Activated naive CD8-positive, alpha-beta T cell treated with anti-CD3 and anti-CD28 coated beads, Interleukin-2, amount 50 U/mL, for 16 hours (primary cell): Measurements from ENCODE around the gene GGTLC2.
"Not testable (repeated sequence)": the region's sequence is repeated elsewhere in the genome, so short reads cannot be mapped to it uniquely, and the experiment has no call there.

Experiments
- DNase-seq: peaks from one replicate; pipeline ENCODE4 v3.0.0-alpha.2; 2020; ENCODE audit warnings: low read depth, low spot score

Gene GGTLC2

DNA sequence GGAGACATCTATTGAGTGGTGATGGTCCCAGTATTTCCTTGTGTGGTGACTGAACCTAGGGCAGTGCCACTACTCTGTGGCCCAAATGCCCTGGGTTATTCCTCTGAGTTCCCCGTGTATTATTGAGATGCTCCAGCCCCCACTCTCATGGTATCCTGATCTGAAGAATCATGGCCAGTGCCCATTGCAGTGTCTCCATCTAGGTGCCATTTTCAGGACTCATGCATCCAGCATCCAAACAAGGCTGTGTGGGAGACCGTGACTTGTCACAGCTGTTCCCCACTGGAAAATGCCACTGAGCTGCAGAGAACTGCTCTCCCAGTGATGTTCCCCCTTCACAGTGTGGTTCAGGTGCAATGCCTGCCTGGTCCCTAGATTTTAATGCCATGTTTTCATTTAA lies 24.7 kb downstream of the GGTLC2 start:
- no peak for DNase-seq

DNA sequence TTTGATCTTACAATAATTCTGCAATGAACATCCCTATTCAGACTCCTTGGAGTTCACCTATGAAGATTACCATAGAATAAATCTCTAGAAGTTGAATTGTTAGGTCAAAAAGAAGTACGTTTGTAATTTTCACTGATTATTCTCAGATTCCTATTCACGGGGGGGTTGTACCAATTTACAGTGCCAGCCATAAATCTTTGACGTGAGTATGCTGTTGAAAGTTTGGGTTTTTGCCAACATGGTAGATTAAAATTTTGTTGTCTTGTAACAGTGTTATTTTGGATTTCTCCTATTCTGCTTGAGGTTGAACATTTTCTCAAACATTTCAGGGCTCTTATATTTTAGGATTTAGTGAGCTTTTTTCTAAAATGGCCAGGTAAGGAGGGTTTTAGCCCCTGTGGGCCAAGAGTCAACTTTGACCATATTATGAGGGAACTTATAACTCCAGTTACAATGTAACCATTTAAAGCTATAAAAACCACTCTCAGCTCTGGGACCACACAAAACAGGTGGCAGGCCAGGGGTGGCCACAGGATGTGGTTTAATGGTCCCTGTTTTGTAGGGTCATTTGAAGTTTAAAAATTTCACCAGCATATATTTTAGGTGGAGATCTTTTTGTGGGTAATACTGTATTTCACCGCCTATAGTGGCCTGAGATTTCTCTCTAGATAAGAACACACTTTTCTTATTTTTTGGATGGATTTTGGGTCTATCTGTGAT lies 25.8 kb downstream of the GGTLC2 start:
- DNase-seq = no peak

DNA sequence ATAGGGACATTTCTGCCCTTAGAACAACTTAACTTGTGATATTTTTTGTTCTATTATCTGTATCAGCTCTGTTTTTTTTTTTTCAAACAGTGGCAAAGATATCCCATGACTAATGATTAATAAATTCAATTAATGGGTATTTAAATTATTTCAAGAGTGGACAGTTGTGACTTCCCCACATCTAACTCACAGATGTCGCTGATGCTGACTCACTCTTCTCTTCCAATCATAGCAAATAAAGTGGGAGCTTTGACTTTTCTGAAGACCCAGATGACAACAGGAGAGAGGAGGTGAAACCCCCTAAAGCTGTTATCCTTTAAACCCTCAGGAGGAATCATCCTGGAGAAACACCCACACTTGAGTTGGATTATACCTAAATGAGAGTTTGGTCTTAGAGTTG lies 27.1 kb downstream of the GGTLC2 start:
- DNase-seq = no peak

DNA sequence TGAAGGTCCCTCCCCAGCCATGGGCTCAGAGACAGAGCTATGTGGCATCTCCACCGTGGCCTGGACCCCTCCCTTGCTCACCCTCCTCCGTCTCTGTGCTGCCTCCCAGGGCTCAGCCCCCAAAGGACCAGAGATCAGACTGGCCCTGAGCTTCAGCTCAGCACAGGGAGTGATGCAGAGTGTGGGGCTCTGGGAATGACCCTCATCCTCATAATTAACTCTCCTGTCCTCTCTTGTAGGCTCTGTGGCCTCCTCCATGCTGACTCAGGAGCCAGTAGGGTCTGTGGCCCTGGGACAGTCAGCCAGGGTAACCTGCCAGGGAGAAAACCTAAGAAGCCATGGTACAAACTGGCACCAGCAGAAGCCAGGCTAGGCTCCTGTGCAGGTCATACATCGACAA lies 28.7 kb downstream of the GGTLC2 start:
- no peak for DNase-seq

DNA sequence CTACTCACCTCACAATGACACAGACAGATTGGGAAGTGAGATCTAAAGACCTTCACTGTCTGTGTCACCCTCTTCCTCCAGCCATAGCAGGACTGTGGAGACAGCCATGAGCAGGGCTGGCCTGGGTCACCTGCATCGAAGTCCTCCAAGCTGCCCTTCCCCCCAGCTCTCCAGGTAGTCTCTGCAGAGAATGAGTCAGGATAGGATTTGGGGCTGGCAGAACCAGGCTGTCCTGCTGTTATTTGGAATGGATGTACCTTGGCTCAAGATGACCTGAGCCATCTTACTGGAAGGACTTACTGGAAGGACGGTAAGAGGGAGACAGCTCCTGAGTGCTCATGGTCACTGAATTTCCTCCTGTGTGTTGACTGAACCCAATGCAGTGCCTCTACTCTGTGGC lies 29.2 kb downstream of the GGTLC2 start:
- DNase-seq = no peak

DNA sequence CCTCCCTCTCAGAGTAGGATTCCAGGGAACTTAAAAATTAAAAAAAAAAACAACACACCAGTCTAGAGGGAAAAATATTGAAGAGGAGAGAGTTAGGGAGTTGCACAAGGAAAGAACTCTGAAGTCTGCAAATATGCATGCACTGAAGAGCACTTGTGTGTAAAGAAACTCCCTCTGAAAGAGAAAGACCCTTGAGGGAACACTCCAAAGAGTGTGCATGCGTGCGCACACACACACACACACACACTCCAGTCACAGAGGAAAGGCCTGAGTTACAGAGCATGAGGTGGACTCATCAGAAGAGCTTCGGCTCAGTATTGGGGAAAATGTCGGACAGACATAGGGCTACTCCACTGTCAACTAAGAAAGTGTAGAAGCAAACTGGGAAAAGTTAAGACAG lies 30.1 kb downstream of the GGTLC2 start:
- DNase-seq = no peak

DNA sequence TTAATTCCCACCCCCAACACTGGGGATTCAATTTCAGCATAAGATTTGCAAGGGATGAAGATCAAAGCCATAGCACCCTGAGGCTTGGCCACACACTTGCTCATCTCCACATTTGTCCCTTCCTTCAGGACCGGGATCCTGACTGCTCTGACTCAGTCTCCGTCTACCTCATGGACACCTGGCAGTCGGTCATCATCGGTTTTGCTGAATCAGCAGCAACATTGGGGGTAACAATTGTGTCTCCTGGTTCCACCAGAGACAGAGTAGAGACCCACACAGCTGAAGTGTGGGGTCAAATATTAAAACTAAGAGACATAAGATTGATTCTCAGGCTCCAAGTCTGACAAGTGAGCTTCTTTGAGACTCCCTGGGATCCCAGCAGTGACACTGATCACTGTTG lies 34.6 kb downstream of the GGTLC2 start:
- DNase-seq = no peak

DNA sequence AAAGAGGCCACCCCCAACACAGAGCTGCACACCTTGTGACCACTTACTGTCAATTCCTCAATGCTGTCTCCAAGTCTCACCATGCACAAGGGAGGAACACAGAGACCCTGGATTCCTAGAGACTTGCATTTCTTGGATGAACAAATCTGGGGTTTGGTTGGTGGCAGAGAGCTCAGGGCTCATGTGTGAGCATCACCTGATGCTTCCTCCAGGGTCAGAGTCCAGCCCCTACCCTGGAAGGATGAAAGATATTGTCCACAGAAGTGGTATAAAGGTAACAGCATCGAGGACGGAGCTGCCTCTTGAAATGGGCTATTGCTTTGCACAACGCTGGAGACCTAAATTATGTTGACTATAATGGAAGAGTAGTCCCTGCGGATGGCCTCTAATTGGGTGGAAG lies 36.0 kb downstream of the GGTLC2 start:
- DNase-seq = no peak

DNA sequence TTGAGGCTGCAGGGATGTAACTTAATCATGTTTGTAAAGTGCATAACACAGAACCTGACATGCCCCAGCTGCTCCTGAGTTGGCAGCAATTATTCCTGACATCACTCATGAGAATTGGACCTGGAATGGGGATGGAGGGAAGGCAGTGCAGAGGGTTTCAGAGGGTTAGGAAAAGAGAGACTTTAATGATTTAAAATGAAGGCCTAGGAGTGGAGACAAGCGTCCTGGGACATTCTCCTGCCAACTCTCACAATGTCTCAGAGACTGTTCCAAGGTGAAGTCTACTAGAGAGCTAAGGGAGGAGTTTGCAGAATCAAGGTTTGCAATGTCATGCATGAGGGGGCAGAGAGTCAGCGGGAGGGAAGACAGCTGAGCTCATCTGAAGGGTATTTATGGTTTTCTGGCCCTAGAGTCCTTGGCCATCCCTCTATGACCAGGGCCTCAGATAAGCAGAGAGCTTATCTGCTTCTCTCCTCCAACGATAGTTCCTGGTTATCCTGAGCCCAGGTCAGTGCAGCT lies 36.9 kb downstream of the GGTLC2 start:
- DNase-seq = no peak

DNA sequence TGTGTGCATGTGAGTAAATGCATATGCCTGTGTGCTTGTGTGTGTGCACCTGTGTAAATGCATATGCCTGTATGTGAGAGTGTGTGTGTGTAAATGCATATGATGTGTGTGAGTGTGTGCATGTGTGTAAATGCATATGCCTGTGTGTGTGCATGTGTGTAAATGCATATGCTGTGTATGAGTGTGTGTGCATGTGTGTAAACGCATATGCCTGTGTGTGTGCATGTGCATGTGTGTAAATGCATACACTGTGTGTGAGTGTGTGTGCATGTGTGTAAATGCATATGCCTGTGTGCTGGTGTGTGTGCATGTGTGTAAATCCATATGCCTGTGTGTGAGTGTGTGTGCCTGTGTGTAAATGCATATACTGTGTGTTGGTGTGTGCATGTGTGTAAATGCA lies 37.8 kb downstream of the GGTLC2 start:
- no peak for DNase-seq

DNA sequence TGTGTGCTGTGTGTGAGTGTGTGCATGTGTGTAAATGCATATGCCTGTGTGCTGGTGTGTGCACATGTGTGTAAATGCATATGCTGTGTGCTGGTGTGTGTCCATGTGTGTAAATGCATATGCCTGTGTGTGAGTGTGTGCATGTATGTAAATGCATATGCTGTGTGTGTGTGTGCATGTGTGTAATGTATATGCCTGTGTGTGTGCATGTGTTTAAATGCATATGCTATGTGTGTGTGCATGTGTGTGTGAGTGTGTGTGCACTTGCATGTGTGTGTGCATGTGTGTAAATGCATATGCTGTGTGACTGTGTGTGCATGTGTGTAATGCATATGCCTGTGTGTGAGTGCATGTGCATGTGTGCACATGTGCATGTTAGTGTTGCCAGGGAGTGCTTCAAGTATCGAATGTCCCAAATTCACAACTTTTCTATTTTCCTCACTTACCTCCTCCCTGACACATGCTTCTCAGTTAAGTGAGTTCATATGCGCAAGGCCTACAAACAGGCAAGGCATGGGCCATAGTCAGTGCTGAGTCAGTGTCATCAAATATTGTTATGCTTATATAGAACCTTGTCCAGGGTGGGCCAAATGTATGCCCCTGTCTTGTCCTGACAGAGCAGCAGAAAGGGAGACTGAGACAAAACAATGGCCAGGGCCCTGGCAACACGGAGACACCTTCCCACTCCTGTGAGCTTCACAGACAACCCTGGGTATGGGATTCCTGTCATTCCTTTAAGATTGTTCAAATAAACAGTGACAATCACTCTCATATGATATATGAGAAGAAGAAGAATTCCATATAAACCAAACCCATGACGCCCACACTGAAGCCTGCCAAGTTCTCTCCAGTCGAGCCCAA lies 38.6 kb downstream of the GGTLC2 start:
- no peak for DNase-seq

DNA sequence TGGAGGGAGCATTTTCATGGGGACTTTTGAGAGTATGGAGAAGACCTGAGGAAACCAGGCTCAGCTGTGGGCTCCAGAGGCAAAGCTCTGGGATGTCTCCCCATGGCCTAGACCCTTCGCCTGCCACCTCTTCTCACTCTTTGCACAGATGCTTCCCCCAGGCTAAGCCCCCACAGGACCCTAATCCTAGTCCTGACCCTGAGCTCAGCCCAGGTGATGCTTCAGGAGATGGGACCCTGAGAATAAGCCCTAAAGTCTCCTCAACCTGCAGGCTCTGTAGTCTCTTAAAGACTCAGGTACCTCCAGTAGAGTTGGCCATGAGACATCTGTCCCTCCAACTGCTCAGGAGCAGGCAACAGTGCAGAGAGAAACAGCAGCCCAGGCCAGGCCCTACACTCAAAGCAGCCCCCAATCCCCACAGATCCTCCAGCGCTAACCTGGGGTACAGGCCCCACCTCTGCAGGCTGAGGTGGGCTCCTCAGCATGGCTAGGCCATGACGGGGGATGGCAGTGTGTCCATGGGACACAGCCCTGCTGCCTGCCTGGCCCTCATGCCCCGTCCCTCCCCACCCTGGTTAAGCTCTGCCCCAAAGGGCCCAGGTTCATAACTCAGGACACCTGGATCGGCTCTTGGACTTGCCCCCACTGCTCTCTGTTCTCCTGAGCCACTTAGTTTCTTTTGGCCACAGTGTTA lies 39.4 kb downstream of the GGTLC2 start:
- DNase-seq = no peak

DNA sequence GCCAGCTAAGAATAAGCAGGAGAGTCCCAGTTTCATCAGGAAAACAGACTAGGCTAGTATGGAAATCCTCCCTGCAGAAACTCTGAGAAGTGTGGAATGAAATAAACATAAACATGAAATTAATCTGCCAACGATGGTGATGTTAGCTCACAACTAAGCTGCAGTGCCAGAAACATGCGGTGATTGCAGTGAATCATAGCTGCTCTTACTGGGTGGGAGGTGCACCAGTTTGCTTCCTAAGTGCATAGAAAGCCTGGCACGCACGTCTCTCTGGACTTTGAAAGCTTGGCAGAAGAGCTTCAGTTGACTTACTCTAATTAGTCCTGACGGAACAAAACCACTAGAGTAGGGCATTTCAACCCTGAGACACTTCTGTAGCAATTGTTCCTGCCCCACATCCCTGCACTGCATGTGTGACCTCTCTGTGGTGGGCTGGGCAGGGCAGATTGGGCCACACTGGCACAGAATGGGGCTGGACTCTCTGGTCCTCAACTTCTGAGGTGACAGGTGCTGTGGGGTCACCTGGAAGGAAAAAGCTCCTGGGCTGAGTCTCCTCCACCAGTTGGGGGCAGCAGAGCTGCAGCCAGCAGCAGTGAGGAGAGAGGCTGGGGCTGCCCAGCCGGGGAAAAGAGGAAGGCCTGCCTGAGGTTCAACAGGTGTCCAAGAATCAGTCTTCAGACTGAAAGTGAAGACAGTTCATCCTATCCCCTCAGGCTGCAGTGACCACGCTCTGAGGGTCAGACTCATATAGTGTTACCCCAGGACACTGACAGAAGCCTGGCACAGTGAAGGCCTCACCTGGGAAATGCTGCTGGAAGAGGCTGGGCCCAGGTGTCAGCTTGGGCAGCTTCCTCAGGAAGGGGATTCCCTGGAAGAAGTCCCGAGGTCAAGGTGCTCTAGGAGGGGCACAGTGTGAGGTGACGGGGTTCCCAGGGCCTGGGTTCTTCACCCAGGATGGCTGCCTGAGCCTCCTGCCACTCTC lies 40.5 kb downstream of the GGTLC2 start:
- no peak for DNase-seq

DNA sequence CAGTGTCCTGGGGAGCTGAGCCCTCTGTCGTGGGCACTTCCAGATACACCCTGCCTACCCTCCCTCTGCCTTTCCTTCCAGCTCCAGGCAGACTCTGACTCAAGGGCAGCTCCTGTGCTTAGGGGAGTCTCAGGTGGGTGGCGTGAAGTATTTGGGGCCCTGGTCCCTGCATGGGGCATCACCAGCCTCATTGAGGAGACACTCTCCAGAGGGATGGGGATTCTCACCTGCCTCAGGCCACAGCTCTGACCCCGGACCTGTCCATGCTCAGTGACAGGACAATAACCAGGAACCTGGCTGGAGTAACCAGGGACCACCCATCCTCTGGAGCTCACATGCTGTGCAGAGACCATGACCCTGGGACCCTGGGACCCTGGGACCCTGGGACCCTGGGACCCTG lies 41.2 kb downstream of the GGTLC2 start:
- no peak for DNase-seq

DNA sequence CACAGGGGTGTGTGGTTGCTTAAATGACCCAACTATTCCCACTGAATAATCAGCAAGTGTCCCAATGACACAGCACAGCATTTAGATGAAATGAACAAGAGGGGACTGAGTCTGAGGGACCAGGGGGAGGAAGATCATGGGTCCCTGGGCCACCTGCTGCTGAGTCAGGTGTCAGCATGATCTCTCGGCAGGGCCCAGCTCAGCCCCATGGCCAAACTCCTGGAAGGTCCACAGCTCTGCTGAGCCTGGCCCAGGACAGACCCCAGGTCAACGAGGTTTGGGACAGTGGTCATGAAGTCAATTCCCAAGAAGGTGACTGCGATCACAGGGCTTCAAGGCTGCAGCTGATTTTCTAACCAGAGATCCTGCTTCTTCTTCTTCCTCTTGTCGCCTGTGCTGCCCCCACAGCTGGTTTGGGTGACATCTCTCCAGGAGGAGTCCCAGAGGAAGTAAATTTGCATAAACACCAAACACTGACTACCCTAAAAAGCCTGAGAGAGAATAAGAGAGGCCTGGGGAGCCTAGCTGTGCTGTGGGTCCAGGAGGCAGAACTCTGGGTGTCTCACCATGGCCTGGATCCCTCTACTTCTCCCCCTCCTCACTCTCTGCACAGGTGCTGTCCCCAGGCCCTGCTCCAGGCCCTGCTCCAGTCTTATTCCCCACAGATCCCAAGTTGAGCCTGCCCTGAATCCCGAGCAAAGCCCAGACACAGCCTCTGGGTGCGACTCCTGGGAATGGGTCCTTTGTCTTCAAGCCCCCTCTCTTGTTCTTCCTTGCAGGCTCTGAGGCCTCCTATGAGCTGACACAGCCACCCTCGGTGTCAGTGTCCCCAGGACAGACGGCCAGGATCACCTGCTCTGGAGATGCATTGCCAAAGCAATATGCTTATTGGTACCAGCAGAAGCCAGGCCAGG lies 42.0 kb downstream of the GGTLC2 start:
- not testable (repeated sequence) for DNase-seq

DNA sequence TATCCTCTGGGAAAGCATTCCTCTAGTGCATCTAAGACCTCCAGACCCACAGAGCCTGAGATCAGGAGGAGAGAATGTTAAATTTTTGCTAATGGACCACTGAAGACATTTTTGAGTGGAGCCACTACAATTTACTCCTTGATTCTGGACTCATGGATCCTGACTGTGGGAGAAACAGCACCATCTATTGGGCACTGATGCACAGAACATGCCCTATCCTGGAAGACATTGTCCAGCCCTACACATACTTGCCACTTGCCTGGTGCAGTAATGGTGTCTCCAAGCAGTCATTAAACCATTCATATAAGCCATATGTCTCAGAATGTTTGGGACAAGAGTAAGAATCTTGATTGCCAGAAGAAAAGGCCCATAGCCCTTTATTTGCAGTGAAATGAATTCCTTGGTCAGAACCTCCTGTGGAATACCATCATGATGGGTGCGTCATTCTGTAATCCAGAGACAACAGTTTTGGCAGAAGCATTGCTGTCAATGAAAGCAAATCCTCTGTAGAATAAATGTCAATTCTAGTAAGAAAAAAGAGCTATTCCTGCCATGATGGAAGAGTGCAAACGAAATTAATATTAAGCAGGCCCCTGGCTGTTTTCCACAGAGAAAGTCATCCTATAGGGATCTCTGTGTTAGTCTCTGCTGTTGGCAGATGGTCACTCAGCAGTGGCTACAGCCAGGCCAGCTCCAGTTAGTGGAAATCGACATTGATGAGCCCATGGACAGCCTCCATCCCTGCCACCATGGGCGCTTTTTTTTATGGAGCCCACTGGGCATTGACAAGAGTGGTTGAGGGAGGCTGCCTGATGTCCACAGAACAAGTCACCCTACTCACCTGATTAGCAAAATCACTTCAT lies 43.5 kb downstream of the GGTLC2 start:
- no peak for DNase-seq

DNA sequence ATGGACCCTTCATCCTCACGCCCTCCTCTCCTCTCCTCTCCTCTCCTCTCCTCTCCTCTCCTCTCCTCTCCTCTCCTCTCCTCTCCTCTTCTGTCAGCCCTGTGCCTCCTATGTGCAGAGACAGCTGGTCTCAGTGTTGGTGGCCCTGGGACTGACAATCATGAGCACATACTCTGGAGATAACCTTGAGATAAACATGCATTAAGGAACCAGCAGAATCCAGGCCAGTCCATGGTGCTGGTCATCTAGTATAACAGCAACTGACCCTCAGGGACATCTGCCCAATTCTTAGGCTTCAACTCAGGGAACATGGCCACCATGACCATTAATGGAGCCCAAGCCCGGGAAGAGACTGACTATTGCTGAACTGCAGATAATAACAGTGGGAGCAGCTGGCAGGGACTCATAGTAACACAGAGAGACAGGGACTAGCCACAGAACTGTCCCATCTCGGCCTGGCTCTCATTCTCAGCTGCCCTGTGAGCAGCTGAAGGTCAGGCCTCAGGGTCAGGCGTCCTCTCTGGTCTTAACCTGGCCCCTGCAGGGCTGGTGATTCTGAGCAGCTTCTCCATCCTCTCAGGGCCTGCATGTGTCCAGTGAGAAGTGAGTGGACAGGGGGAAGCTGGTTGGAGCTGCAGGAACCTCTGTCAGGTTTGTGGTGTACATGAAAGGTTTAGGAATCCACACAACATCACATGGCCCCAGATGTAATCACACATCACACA lies 45.4 kb downstream of the GGTLC2 start:
- no peak for DNase-seq

DNA sequence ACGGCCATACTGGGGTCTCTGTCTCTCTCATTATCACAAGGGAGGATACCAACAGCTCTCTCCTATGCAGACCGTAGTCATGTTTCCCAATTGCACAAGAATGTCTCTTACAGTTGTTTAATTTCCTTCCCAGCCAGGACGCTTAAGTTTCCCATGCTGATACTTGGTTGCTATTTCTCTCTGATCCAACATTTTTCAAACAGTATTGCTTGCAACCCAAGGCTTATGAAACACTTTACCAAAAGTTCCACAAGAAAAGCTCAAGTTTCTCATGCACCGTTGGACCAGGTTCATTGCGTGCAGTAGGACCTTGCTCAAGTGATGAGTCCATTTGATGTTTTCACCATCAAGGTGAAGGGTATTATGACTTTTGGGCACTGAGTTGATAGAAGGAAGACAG lies 46.6 kb downstream of the GGTLC2 start:
- no peak for DNase-seq
